ENCODE data around the gene UMPS.

UMPS gene

GRCh38 chr3:124697302-124697701 lies 33.0 kb upstream of the UMPS start:
- H3K4me3 ChIP-seq (replicated peaks; ENCODE audit: low read depth, low read length), result no peak overlapping the region
- TF ChIP-seq CTCF (IDR thresholded peaks at IDR 0.05; ENCODE audit: low read depth, low read length, missing control alignments), result no peak
- DNase-seq (ENCODE audit: extremely low read depth, low read depth), result no peak

- TF ChIP-seq CTCF (IDR thresholded peaks at IDR 0.05; ENCODE audit: low read depth, low read length, missing control alignments), result no peak
- no peak overlapping the region for H3K4me3 ChIP-seq (replicated peaks; ENCODE audit: low read depth, low read length)
- DNase-seq (ENCODE audit: extremely low read depth, low read depth), result no peak
Observed at GRCh38 chr3:124698030-124698770, 32.1 kb upstream of the UMPS start.

GRCh38 chr3:124699051-124699450 lies 31.2 kb upstream of the UMPS start:
- TF ChIP-seq CTCF (IDR thresholded peaks at IDR 0.05; ENCODE audit: low read depth, low read length, missing control alignments), result no peak
- no peak for DNase-seq (ENCODE audit: extremely low read depth, low read depth)
- H3K4me3 ChIP-seq (replicated peaks; ENCODE audit: low read depth, low read length), result no peak overlapping the region

GRCh38 chr3:124699686-124700396 lies 30.4 kb upstream of the UMPS start:
- no peak for TF ChIP-seq CTCF (IDR thresholded peaks at IDR 0.05; ENCODE audit: low read depth, low read length, missing control alignments)
- no peak for DNase-seq (ENCODE audit: extremely low read depth, low read depth)
- H3K4me3 ChIP-seq (replicated peaks; ENCODE audit: low read depth, low read length), result no peak overlapping the region

- no peak for DNase-seq (ENCODE audit: extremely low read depth, low read depth)
- H3K4me3 ChIP-seq (replicated peaks; ENCODE audit: low read depth, low read length), result no peak overlapping the region
- no peak for TF ChIP-seq CTCF (IDR thresholded peaks at IDR 0.05; ENCODE audit: low read depth, low read length, missing control alignments)
Observed at GRCh38 chr3:124700880-124701684, 29.2 kb upstream of the UMPS start.

GRCh38 chr3:124701687-124702086 lies 28.6 kb upstream of the UMPS start:
- no peak overlapping the region for H3K4me3 ChIP-seq (replicated peaks; ENCODE audit: low read depth, low read length)
- no peak for DNase-seq (ENCODE audit: extremely low read depth, low read depth)
- TF ChIP-seq CTCF (IDR thresholded peaks at IDR 0.05; ENCODE audit: low read depth, low read length, missing control alignments), result no peak
